ENCODE results near the gene KCNJ10. TPM values are rescaled to one million over a fixed set of nuclear protein-coding genes. Genes with fewer than 3 reads are reported as not detected.

Gene KCNJ10
- total and polyA plus RNA-seq, 2 donors (not counting 3 experiments of a cell fraction or from before 2014, with no cell fraction given): not detected

- Histone ChIP-seq H3K4me2 (ENCODE audit: insufficient read depth, low read length) (peak overlapping the region; percentile 93), H3K9me1 (replicated peaks; ENCODE audit: control insufficient read depth, extremely low read depth, insufficient read depth, low read length) (no peaks in the 10 kb centered on the region), H3K79me2 (ENCODE audit: control insufficient read depth, insufficient read depth, low read length) (no peaks in the 10 kb centered on the region), H3K27ac (ENCODE audit: insufficient read depth, low read depth, low read length) (peak overlapping the region; percentile 36), H3K9me3 (replicated peaks; ENCODE audit: control insufficient read depth, insufficient read depth, low read length) (no peaks in the 10 kb centered on the region), H3K36me3 (ENCODE audit: control insufficient read depth in 2 of 2, extremely low read depth in 1 of 2, insufficient read depth in 2 of 2, low read length in 2 of 2) (no peaks in the 10 kb centered on the region), H3K9ac (replicated peaks; ENCODE audit: extremely low read depth, insufficient read depth, low read length) (peak overlapping the region; percentile 65), H2AFZ (ENCODE audit: low read depth, low read length) (peak overlapping the region; percentile 100), H4K20me1 (replicated peaks; ENCODE audit: control insufficient read depth, extremely low read depth, insufficient read depth, low read length) (no peaks in the 10 kb centered on the region), H3K4me3 (replicated peaks in 1 of 3; ENCODE audit: insufficient read depth in 1 of 3, low read depth in 1 of 3, low read length in 3 of 3) (peak overlapping the region; percentile 63 to 82 (median 79)), H3K27me3 (ENCODE audit: control insufficient read depth in 2 of 2, insufficient read depth in 2 of 2, low read length in 2 of 2) (peaks cover 14 to 16% of the 10 kb centered on the region in 2 experiments), H3K4me1 (ENCODE audit: control insufficient read depth, extremely low read depth, insufficient read depth, low read length) (peaks cover 7% of the 10 kb centered on the region)
- FAIRE-seq (peak; percentile 92), DNase-seq (ENCODE audit: low read depth, low spot score) (peak; percentile 91)
- ChIA-PET CTCF (interaction anchor here (0.8 to 3.8 kb wide), 10 partner anchors 9 to 277 kb away, joined by 4 to 43 read pairs (median 12); no protein-coding TSS in a partner anchor), POLR2A (no interaction called here)
- intact Hi-C loops (cut with micrococcal nuclease): loop anchor here (5.0 kb wide), 1 partner anchor 162 kb away; no protein-coding TSS in a partner anchor
- TF ChIP-seq MAX (IDR thresholded peaks at IDR 0.05; ENCODE audit: insufficient read depth, insufficient read length): no peak
- TF ChIP-seq POLR2A (IDR thresholded peaks at IDR 0.05; ENCODE audit: low read depth, low read length): no peak
- TF ChIP-seq MYC (IDR thresholded peaks at IDR 0.05; ENCODE audit: low read depth, low read length): no peak
- no peak for TF ChIP-seq EZH2 (IDR thresholded peaks at IDR 0.05; ENCODE audit: borderline replicate concordance, low read depth, low read length, severe bottlenecking)
- no peak for TF ChIP-seq FOS (IDR thresholded peaks at IDR 0.05; ENCODE audit: borderline replicate concordance, insufficient read depth, low read length)
- no peak for TF ChIP-seq JUN (IDR thresholded peaks at IDR 0.05; ENCODE audit: borderline replicate concordance, insufficient read depth, insufficient read length, low read depth)
- TF ChIP-seq CTCF (IDR thresholded peaks at IDR 0.05; ENCODE audit: extremely low read depth in 1 of 2, insufficient read depth in 1 of 2, low read depth in 1 of 2, low read length in 2 of 2): no peak
- no peak for TF ChIP-seq POLR2AphosphoS5 (IDR thresholded peaks at IDR 0.05; ENCODE audit: insufficient read depth, low read depth, low read length)
- no peak for TF ChIP-seq GATA2 (IDR thresholded peaks at IDR 0.05; ENCODE audit: insufficient read depth, insufficient read length, low read depth, low read length)
- BruUV-seq (replicated peaks): no TSS peak
- dilution Hi-C loops (cut with MboI; ENCODE audit: extremely low pct_ligation_motif_present, low sequenced_read_pairs): no loop called here
Observed at GRCh38 chr1:160098852-160099561, 29.0 kb upstream of the KCNJ10 start.

Data from endothelial cell of umbilical vein (primary cell).